OCI-LY3 (cell line): ENCODE measurements around the gene DYNC1I1.
A peak's percentile ranks its signal among the peaks of the same experiment; 100 is the strongest.

Experiments used
- H2AFZ ChIP-seq: fragments of 200-600, 300-600 bp; shearing (Covaris generic); 2 replicates; pipeline ENCODE4 v1.6.0; 2014; ENCODE audit warnings: antibody characterized with exemption, low read depth, low read length
- H3K27ac ChIP-seq: fragments of 200-600, 300-600 bp; sonication (generic); 2 replicates; pipeline ENCODE4 v1.5.1; 2014; ENCODE audit warnings: mild to moderate bottlenecking, low read length, moderate library complexity, mixed read lengths
- H3K27me3 ChIP-seq: fragments of 200-600, 300-600 bp; sonication (generic); 2 replicates; pipeline ENCODE4 v1.6.1; 2014; ENCODE audit warnings: low read depth, low read length, mixed read lengths
- H3K36me3 ChIP-seq: fragments of 200-600, 300-600 bp; sonication (generic); replicated peaks from 2 replicates; pipeline ENCODE3; 2014; ENCODE audit warnings: low read depth, low read length, mixed read lengths
- H3K4me1 ChIP-seq: fragments of 300-600, 200-600 bp; sonication (generic); 2 replicates; pipeline ENCODE4 v1.6.1; 2014; ENCODE audit warnings: low read length, mixed read lengths
- H3K4me2 ChIP-seq: fragments of 200-600, 300-600 bp; sonication (generic); 2 replicates; pipeline ENCODE4 v1.6.1; 2014; ENCODE audit warnings: low read length, mixed read lengths
- H3K4me3 ChIP-seq: fragments of 300-600, 200-600 bp; sonication (generic); 2 replicates; pipeline ENCODE4 v1.5.1; 2014; ENCODE audit warnings: antibody characterized with exemption, mild to moderate bottlenecking, low read length, moderate library complexity
- H3K79me2 ChIP-seq: fragments of 300-600, 200-600 bp; shearing (Covaris generic); 2 replicates; pipeline ENCODE4 v1.6.1; 2014; ENCODE audit warnings: mild to moderate bottlenecking, low read length, mixed read lengths
- H3K9ac ChIP-seq: fragments of 300-600, 200-600 bp; shearing (Covaris generic); 2 replicates; pipeline ENCODE4 v1.6.0; 2014; ENCODE audit warnings: mild to moderate bottlenecking, low read length, moderate library complexity
- H3K9me3 ChIP-seq: fragments of 200-600, 300-600 bp; shearing (Covaris generic); 2 replicates; pipeline ENCODE4 v1.6.1; 2014; ENCODE audit warnings: low read length, mixed read lengths; ENCODE audit not compliant: insufficient read depth
- H4K20me1 ChIP-seq: fragments of 200-600, 300-600 bp; sonication (generic); 2 replicates; pipeline ENCODE4 v1.6.1; 2016; ENCODE audit warnings: low read length, mixed read lengths; ENCODE audit not compliant: insufficient read depth
- EZH2phosphoT487 ChIP-seq: fragments of 200-600 bp; shearing (Covaris generic); IDR thresholded peaks from 2 replicates; pipeline ENCODE4 v1.6.1; 2018; ENCODE audit warnings: antibody characterized with exemption, mixed run types, low read depth
- TF ChIP-seq, protein P1 (sequence below): fragments of 200-600, 300-600 bp; sonication (generic); IDR thresholded peaks from 2 replicates; pipeline ENCODE4 v1.5.1; 2014; ENCODE audit warnings: antibody characterized with exemption, low read length, low read depth

Gene DYNC1I1

DNA sequence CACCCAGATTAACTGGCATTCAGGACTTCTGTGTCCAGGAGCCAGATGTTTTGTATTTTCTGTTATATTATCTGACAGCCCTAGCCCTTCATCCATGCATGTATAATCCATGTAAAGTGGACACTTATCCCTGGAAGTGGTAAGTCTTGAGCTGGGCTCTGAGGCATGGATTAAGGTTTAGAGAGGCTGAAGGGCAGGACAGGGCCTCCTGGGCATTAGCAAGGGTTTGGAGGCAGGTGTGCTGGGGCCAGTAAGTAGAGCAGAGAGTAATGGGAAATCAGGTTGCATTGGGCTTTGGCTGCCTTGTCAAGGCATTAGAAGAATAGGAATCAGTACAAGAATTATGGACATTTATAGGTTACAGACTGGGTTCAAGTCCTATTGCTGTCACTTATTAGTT, 138.0 kb downstream of the DYNC1I1 start:
- no peak overlapping the region for H3K9ac ChIP-seq
- no peak overlapping the region for H3K4me3 ChIP-seq
- H2AFZ ChIP-seq = no peak overlapping the region
- no peaks in the 10 kb centered on the region for H4K20me1 ChIP-seq
- H3K79me2 ChIP-seq = no peaks in the 10 kb centered on the region
- H3K36me3 ChIP-seq = no peaks in the 10 kb centered on the region
- H3K4me2 ChIP-seq = no peak overlapping the region
- no peaks in the 10 kb centered on the region for H3K4me1 ChIP-seq
- H3K27me3 ChIP-seq = peaks cover 26% of the 10 kb centered on the region; the same call in 1 of the 2 replicates
- no peaks in the 10 kb centered on the region for H3K9me3 ChIP-seq
- TF ChIP-seq, protein P1, sequence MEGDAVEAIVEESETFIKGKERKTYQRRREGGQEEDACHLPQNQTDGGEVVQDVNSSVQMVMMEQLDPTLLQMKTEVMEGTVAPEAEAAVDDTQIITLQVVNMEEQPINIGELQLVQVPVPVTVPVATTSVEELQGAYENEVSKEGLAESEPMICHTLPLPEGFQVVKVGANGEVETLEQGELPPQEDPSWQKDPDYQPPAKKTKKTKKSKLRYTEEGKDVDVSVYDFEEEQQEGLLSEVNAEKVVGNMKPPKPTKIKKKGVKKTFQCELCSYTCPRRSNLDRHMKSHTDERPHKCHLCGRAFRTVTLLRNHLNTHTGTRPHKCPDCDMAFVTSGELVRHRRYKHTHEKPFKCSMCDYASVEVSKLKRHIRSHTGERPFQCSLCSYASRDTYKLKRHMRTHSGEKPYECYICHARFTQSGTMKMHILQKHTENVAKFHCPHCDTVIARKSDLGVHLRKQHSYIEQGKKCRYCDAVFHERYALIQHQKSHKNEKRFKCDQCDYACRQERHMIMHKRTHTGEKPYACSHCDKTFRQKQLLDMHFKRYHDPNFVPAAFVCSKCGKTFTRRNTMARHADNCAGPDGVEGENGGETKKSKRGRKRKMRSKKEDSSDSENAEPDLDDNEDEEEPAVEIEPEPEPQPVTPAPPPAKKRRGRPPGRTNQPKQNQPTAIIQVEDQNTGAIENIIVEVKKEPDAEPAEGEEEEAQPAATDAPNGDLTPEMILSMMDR = no peak
- TF ChIP-seq EZH2phosphoT487 = no peak
- H3K27ac ChIP-seq = no peak overlapping the region

DNA sequence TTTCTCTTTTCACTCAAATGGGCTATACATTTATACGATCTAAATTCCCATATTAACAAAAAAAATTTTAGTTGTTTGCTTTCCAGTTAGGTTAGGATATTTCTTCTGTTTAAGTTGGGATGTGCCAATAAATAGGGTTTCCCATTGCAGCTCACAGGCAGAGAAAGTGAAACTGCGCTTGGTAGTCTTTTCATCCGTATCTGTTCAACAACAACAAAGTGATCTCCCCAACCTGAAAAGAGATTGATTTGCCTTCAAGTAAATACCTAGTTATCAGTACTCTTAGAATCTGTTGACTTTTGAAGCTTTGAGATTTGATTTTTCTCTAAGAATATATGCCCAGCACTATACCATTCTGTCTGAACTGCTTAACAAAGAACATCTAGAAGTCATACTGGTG, 143.4 kb downstream of the DYNC1I1 start:
- Histone ChIP-seq H3K4me2 (no peak overlapping the region), H3K36me3 (no peaks in the 10 kb centered on the region), H3K4me3 (no peak overlapping the region), H2AFZ (0 out of 2 replicates have a peak overlapping the region, but pooled peaks have one; percentile 50), H3K79me2 (no peaks in the 10 kb centered on the region), H3K9me3 (no peaks in the 10 kb centered on the region), H4K20me1 (no peaks in the 10 kb centered on the region), H3K4me1 (no peaks in the 10 kb centered on the region), H3K9ac (no peak overlapping the region), H3K27me3 (peaks cover 16% of the 10 kb centered on the region; the same call in 1 of the 2 replicates), H3K27ac (no peak overlapping the region)
- no peak for TF ChIP-seq EZH2phosphoT487
- TF ChIP-seq, protein P1 = no peak

DNA sequence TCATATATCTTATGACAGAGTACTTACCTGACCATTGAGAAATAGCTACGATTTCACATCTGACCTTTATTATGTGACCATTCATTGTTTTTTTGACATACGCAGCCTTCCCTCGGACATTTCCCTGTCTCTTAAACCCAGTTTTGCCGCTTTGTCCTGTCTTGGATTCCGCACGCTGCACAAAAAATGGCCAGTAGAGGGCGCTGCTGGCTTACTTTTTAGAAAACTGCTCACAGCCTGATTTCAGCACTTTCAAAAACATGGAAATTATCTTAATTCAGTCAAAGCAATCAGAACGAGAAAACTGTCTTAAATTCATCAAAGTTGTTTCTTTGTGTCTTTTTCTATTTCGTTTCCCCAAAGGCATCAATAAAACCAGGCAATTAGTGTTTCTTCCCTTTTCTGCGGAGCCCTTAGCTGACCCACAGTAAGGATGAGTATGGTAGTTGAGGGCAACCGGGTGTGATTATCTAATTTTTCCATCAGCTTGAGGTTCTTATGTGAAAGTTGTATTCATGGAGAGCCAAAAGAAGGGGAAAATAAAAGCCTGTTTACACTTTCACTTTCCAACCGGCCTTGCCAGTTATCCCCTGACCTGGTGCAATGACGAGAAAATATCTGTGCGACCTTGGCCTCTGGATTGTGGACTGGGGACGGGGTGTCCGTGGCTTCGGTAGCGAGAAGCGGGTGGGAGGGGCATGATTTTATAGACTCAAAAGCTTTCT, 144.4 kb downstream of the DYNC1I1 start:
- Histone ChIP-seq H3K79me2 (no peaks in the 10 kb centered on the region), H3K9ac (peak overlapping the region; percentile 28; the same call in 1 of the 2 replicates), H4K20me1 (no peaks in the 10 kb centered on the region), H2AFZ (0 out of 2 replicates have a peak overlapping the region, but pooled peaks have one; percentile 50), H3K27ac (no peak overlapping the region), H3K9me3 (no peaks in the 10 kb centered on the region), H3K4me1 (no peaks in the 10 kb centered on the region), H3K36me3 (no peaks in the 10 kb centered on the region), H3K27me3 (peaks cover 15% of the 10 kb centered on the region), H3K4me3 (peak overlapping the region; percentile 68), H3K4me2 (peak overlapping the region; percentile 71)
- TF ChIP-seq, protein P1 = peak; percentile 97
- TF ChIP-seq EZH2phosphoT487 = no peak

DNA sequence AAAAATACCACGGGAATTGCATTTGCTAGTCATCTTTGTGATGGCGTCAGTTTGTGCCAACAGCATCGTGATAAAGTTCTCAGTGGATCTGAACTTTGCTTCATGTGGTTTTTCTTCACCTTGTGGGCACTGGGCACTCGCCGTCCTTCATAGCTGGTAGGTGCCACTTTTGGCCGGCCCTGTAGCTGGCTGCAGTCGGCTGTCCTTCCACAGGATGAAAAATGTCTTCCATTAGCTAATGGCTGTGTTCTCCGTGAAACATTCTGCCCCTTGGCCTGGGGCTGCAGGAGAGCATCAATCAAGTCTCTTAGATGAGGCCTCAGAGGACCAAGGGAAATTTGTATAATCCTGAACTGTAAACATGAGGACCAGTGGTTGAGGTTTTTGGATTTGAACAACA, 145.3 kb downstream of the DYNC1I1 start:
- Histone ChIP-seq H3K4me1 (no peaks in the 10 kb centered on the region), H3K4me3 (no peak overlapping the region), H3K27ac (no peak overlapping the region), H3K4me2 (no peak overlapping the region), H3K27me3 (peaks cover 10% of the 10 kb centered on the region), H2AFZ (no peak overlapping the region), H3K9me3 (no peaks in the 10 kb centered on the region), H3K36me3 (no peaks in the 10 kb centered on the region), H3K79me2 (no peaks in the 10 kb centered on the region), H4K20me1 (no peaks in the 10 kb centered on the region), H3K9ac (no peak overlapping the region)
- TF ChIP-seq, protein P1 = no peak
- TF ChIP-seq EZH2phosphoT487 = no peak
